Measurements from ENCODE around the gene DAW1. TPM values are rescaled to one million over a fixed set of nuclear protein-coding genes. Genes with fewer than 3 reads are reported as not detected.

DAW1 gene
- polyA plus RNA-seq, 1 of the 3 experiments (the other 2 are of a cell fraction): 1.2 TPM

GRCh38 chr2:227849906-227850305 is 21.5 kb upstream of the DAW1 start:
- no peak overlapping the region for H3K4me3 ChIP-seq (ENCODE audit: low read depth in 2 of 2, low read length in 1 of 2)
- no peak overlapping the region for H3K4me2 ChIP-seq
- no peak overlapping the region for H2AFZ ChIP-seq (ENCODE audit: low read depth)
- ChIA-PET CTCF (no interaction called here), POLR2A (no interaction called here)
- no peaks in the 10 kb centered on the region for H3K36me3 ChIP-seq (replicated peaks in 1 of 2; ENCODE audit: control insufficient read depth in 1 of 2, insufficient read depth in 2 of 2, low read length in 1 of 2)
- H3K9me3 ChIP-seq: no peaks in the 10 kb centered on the region
- H3K79me2 ChIP-seq (ENCODE audit: insufficient read depth): no peaks in the 10 kb centered on the region
- no peak overlapping the region for H3K9ac ChIP-seq
- H3K27ac ChIP-seq (ENCODE audit: low read depth in 2 of 2, low read length in 1 of 2): no peak overlapping the region
- H3K9me2 ChIP-seq: no peaks in the 10 kb centered on the region
- no peak for DNase-seq
- H3K27me3 ChIP-seq (ENCODE audit: insufficient read depth): no peaks in the 10 kb centered on the region
- 29% methylated on average over 1 of the region's 1 CpG for WGBS (ENCODE audit: low lambda C conversion rate)
- H3K4me1 ChIP-seq (ENCODE audit: control insufficient read depth in 1 of 2, insufficient read depth in 2 of 2, low read depth in 1 of 2, low read length in 1 of 2): peaks cover 0 to 12% of the 10 kb centered on the region in 2 experiments; a peak in 1 of 4 replicates
- no peak for TF ChIP-seq RCOR1 (IDR thresholded peaks at IDR 0.05; ENCODE audit: low read length)
- TF ChIP-seq EZH2phosphoT487 (IDR thresholded peaks at IDR 0.05; ENCODE audit: borderline replicate concordance, low read depth): no peak
- TF ChIP-seq TCF12 (IDR thresholded peaks at IDR 0.05): peak; percentile 41; the same call in 1 of the 2 replicates
- TF ChIP-seq ELF1 (IDR thresholded peaks at IDR 0.05): no peak
- peak; percentile 32; the same call in 1 of the 2 replicates for TF ChIP-seq NFIC (IDR thresholded peaks at IDR 0.05; ENCODE audit: borderline replicate concordance)
- TF ChIP-seq PBX3 (IDR thresholded peaks at IDR 0.05): 0 out of 2 replicates have a peak, but pooled peaks have one; percentile 15
- TF ChIP-seq SMC3 (IDR thresholded peaks at IDR 0.05; ENCODE audit: low read depth, low read length): no peak
- TF ChIP-seq MXI1 (IDR thresholded peaks at IDR 0.05; ENCODE audit: low read depth, low read length): no peak
- no peak for TF ChIP-seq MAX (IDR thresholded peaks at IDR 0.05; ENCODE audit: low read depth)
- no peak for TF ChIP-seq TEAD4 (IDR thresholded peaks at IDR 0.05; ENCODE audit: borderline replicate concordance, insufficient read depth)
- no peak for TF ChIP-seq POLR2AphosphoS5 (IDR thresholded peaks at IDR 0.05; ENCODE audit: low read depth, low read length)
- no peak for TF ChIP-seq YY1 (IDR thresholded peaks at IDR 0.05; ENCODE audit: low read depth)
- no peaks in the 10 kb centered on the region for H3F3A ChIP-seq (replicated peaks; ENCODE audit: insufficient read depth)
- H4K20me1 ChIP-seq (ENCODE audit: insufficient read depth): no peaks in the 10 kb centered on the region

- Histone ChIP-seq H3K27ac (ENCODE audit: low read depth in 2 of 2, low read length in 1 of 2) (peak overlapping the region in 1 of 2 experiments; percentile 60; a peak in 2 of 4 replicates), H3K79me2 (ENCODE audit: insufficient read depth) (no peaks in the 10 kb centered on the region), H4K20me1 (ENCODE audit: insufficient read depth) (no peaks in the 10 kb centered on the region), H3K9me3 (no peaks in the 10 kb centered on the region), H3K27me3 (ENCODE audit: insufficient read depth) (no peaks in the 10 kb centered on the region), H2AFZ (ENCODE audit: low read depth) (no peak overlapping the region), H3K4me3 (ENCODE audit: low read depth in 2 of 2, low read length in 1 of 2) (no peak overlapping the region), H3K4me1 (ENCODE audit: control insufficient read depth in 1 of 2, insufficient read depth in 2 of 2, low read depth in 1 of 2, low read length in 1 of 2) (peaks cover 0 to 12% of the 10 kb centered on the region in 2 experiments; a peak in 1 of 4 replicates), H3F3A (replicated peaks; ENCODE audit: insufficient read depth) (no peaks in the 10 kb centered on the region), H3K36me3 (replicated peaks in 1 of 2; ENCODE audit: control insufficient read depth in 1 of 2, insufficient read depth in 2 of 2, low read length in 1 of 2) (no peaks in the 10 kb centered on the region), H3K4me2 (peak overlapping the region; percentile 30; the same call in 1 of the 2 replicates), H3K9me2 (no peaks in the 10 kb centered on the region), H3K9ac (no peak overlapping the region)
- no peak for DNase-seq
- 43% methylated on average over 4 of the region's 4 CpGs for WGBS (ENCODE audit: low lambda C conversion rate)
- ChIA-PET POLR2A (no interaction called here), CTCF (interaction anchor here (1.1 to 1.6 kb wide), 3 partner anchors 9 to 37 kb away, joined by 3 to 4 read pairs (median 3); no protein-coding TSS in a partner anchor)
- no peak for TF ChIP-seq TAF1 (IDR thresholded peaks at IDR 0.05; ENCODE audit: borderline replicate concordance, low read depth, low read length)
- TF ChIP-seq POLR2AphosphoS5 (IDR thresholded peaks at IDR 0.05; ENCODE audit: low read depth, low read length): peak; percentile 39; the same call in 1 of the 2 replicates
- TF ChIP-seq TEAD4 (IDR thresholded peaks at IDR 0.05; ENCODE audit: borderline replicate concordance, insufficient read depth): peak; percentile 44; the same call in 1 of the 2 replicates
- 0 out of 2 replicates have a peak, but pooled peaks have one; percentile 20 for TF ChIP-seq MAX (IDR thresholded peaks at IDR 0.05; ENCODE audit: low read depth)
- TF ChIP-seq NFIC (IDR thresholded peaks at IDR 0.05; ENCODE audit: borderline replicate concordance): peak; percentile 89
- TF ChIP-seq RFX5 (IDR thresholded peaks at IDR 0.05; ENCODE audit: low read length): no peak
- peak; percentile 49 for TF ChIP-seq PBX3 (IDR thresholded peaks at IDR 0.05)
- TF ChIP-seq RXRA (IDR thresholded peaks at IDR 0.05; ENCODE audit: borderline replicate concordance, low read depth): no peak
- TF ChIP-seq FOSL2 (IDR thresholded peaks at IDR 0.05; ENCODE audit: borderline replicate concordance, low read depth): no peak
- TF ChIP-seq EP300 (IDR thresholded peaks at IDR 0.05; ENCODE audit: borderline replicate concordance in 1 of 2, low read depth in 1 of 2, low read length in 1 of 2): peak in 1 of 2 experiments; percentile 79; a peak in 2 of 4 replicates
- TF ChIP-seq FOXJ3 (CRISPR knock-in tag; IDR thresholded peaks at IDR 0.05): no peak
- TF ChIP-seq REST (IDR thresholded peaks at IDR 0.05; ENCODE audit: low read depth, low read length): no peak
- peak; percentile 85 for TF ChIP-seq TCF12 (IDR thresholded peaks at IDR 0.05)
These were observed 18.2 kb upstream of the DAW1 start for GRCh38 chr2:227853204-227853629.

Measured in SK-N-SH (cell line).